ENCODE data around the gene CRHBP.

CRHBP gene

DNA sequence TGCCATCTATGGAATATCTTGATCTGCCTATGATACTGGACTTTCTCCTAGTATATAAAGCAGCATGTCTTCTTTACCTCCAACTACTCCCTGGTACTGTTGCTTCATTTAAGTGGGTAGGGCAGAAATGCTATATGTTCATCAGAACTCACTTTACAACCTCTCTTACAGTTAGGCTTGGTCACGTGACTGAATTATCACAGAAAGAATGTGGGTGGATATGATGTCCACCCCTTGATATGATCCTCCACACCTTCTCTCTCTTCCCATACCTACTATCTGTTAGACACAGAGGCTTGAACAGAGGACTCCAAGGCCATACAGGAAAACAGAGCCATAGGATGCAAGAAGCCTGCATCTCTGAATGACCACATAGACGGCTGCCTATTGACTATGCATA lies 19.8 kb downstream of the CRHBP start:
- TF ChIP-seq RARB (CRISPR knock-in tag; IDR thresholded peaks at IDR 0.05) = no peak
- no peak for TF ChIP-seq GLIS3 (CRISPR knock-in tag; IDR thresholded peaks at IDR 0.05)
- TF ChIP-seq, protein P1, sequence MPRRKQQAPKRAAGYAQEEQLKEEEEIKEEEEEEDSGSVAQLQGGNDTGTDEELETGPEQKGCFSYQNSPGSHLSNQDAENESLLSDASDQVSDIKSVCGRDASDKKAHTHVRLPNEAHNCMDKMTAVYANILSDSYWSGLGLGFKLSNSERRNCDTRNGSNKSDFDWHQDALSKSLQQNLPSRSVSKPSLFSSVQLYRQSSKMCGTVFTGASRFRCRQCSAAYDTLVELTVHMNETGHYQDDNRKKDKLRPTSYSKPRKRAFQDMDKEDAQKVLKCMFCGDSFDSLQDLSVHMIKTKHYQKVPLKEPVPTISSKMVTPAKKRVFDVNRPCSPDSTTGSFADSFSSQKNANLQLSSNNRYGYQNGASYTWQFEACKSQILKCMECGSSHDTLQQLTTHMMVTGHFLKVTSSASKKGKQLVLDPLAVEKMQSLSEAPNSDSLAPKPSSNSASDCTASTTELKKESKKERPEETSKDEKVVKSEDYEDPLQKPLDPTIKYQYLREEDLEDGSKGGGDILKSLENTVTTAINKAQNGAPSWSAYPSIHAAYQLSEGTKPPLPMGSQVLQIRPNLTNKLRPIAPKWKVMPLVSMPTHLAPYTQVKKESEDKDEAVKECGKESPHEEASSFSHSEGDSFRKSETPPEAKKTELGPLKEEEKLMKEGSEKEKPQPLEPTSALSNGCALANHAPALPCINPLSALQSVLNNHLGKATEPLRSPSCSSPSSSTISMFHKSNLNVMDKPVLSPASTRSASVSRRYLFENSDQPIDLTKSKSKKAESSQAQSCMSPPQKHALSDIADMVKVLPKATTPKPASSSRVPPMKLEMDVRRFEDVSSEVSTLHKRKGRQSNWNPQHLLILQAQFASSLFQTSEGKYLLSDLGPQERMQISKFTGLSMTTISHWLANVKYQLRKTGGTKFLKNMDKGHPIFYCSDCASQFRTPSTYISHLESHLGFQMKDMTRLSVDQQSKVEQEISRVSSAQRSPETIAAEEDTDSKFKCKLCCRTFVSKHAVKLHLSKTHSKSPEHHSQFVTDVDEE (CRISPR knock-in tag; IDR thresholded peaks at IDR 0.05) = no peak
- TF ChIP-seq ZC3H10 (CRISPR knock-in tag; IDR thresholded peaks at IDR 0.05) = no peak
- no peak for TF ChIP-seq OSR1 (CRISPR knock-in tag; IDR thresholded peaks at IDR 0.05)
- TF ChIP-seq, protein P2, sequence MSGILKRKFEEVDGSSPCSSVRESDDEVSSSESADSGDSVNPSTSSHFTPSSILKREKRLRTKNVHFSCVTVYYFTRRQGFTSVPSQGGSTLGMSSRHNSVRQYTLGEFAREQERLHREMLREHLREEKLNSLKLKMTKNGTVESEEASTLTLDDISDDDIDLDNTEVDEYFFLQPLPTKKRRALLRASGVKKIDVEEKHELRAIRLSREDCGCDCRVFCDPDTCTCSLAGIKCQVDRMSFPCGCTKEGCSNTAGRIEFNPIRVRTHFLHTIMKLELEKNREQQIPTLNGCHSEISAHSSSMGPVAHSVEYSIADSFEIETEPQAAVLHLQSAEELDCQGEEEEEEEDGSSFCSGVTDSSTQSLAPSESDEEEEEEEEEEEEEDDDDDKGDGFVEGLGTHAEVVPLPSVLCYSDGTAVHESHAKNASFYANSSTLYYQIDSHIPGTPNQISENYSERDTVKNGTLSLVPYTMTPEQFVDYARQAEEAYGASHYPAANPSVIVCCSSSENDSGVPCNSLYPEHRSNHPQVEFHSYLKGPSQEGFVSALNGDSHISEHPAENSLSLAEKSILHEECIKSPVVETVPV (CRISPR knock-in tag; IDR thresholded peaks at IDR 0.05) = no peak
- TF ChIP-seq ZNF70 (CRISPR knock-in tag; IDR thresholded peaks at IDR 0.05) = no peak
- no peak for TF ChIP-seq TCF4 (CRISPR knock-in tag; IDR thresholded peaks at IDR 0.05; ENCODE audit: borderline replicate concordance)
- TF ChIP-seq SNAI2 (CRISPR knock-in tag; IDR thresholded peaks at IDR 0.05) = no peak
- TF ChIP-seq ZFP3 (CRISPR knock-in tag; IDR thresholded peaks at IDR 0.05) = no peak
- TF ChIP-seq PPARA (CRISPR knock-in tag; IDR thresholded peaks at IDR 0.05; ENCODE audit: borderline replicate concordance) = no peak
- ATAC-seq = no peak

DNA sequence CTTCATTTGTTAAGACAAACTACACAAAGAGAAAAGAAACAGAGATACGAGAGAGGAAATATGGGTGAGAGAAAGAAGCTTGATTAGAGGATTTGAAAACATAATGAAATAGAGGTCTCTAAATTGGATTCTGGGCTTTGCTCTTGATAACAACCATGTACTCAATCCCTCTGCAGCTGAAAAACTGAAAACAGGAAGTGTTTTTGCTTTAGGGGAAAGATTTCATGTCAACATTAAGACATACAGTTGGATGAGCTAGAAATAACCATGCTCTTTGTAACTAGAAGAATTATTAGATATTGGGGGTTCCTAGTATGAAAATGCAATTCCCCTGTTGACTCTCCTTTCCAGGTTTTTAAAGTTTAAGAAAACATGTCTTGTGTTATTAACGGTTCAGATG lies 21.9 kb downstream of the CRHBP start:
- no peak for ATAC-seq
- no peak for TF ChIP-seq ESRRG (CRISPR knock-in tag; IDR thresholded peaks at IDR 0.05)
- TF ChIP-seq ISL1 (CRISPR knock-in tag; IDR thresholded peaks at IDR 0.05) = no peak
- no peak for TF ChIP-seq TOX (CRISPR knock-in tag; IDR thresholded peaks at IDR 0.05; ENCODE audit: borderline replicate concordance)
- TF ChIP-seq ZNF565 (CRISPR knock-in tag; conservative IDR thresholded peaks at IDR 0.05; ENCODE audit: low read depth) = no peak

DNA sequence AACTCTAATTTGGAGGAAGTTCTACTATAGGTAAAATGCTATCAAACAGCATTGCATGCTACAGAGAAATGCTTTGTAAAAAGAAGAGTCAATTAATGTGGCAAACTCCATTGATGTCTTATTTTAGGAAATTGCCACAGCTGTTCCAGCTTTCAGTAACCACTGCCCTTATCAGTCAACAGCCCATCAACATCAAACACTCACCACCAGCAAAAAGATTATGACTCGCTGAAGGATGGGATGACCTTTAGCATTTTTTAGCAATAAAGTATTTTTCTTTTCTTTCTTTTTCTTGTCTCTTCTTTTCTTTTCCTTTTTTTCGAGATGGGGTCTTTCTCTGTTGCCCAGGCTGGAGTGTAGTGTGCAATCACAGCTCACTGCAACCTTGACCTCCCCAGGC lies 26.0 kb downstream of the CRHBP start:
- ATAC-seq = no peak
- TF ChIP-seq ZNF70 (CRISPR knock-in tag; IDR thresholded peaks at IDR 0.05) (no peak), ZNF8 (CRISPR knock-in tag; IDR thresholded peaks at IDR 0.05) (no peak), SNAI2 (CRISPR knock-in tag; IDR thresholded peaks at IDR 0.05) (no peak)
- TF ChIP-seq, protein P3, sequence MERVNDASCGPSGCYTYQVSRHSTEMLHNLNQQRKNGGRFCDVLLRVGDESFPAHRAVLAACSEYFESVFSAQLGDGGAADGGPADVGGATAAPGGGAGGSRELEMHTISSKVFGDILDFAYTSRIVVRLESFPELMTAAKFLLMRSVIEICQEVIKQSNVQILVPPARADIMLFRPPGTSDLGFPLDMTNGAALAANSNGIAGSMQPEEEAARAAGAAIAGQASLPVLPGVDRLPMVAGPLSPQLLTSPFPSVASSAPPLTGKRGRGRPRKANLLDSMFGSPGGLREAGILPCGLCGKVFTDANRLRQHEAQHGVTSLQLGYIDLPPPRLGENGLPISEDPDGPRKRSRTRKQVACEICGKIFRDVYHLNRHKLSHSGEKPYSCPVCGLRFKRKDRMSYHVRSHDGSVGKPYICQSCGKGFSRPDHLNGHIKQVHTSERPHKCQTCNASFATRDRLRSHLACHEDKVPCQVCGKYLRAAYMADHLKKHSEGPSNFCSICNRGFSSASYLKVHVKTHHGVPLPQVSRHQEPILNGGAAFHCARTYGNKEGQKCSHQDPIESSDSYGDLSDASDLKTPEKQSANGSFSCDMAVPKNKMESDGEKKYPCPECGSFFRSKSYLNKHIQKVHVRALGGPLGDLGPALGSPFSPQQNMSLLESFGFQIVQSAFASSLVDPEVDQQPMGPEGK (CRISPR knock-in tag; IDR thresholded peaks at IDR 0.05; ENCODE audit: borderline replicate concordance) = no peak

DNA sequence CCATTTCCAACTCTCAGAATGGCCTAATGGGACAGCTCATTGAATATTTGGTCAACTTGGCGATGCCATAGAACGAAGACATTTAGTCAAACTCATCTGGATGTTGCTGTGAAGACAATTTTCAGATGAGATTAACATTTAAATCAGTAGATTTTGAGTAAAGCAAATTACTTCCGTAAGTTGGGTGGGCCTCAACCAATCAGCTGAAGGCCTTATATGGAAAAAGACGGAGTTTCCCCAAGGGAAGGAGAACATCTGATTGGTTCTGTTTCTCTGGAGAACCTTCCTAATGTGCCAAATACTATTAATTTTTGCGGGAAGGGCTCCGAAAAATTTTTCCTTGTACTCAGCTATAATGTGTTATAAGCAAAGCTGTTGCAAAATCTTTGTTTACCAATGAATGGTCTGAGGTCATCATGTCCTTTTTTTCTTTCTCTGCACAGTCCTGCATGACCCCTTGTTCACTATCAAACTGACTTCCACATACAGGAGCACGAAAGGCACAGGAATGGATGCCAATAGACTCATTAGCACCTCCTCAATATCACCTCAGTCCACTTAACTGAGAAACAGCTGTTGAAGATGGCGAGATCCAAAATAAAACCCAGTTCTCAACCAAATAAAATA lies 27.8 kb downstream of the CRHBP start:
- ATAC-seq = no peak
- no peak for TF ChIP-seq ZNF70 (CRISPR knock-in tag; IDR thresholded peaks at IDR 0.05)
- no peak for TF ChIP-seq ISL1 (CRISPR knock-in tag; IDR thresholded peaks at IDR 0.05)
- TF ChIP-seq SNAI2 (CRISPR knock-in tag; IDR thresholded peaks at IDR 0.05) = no peak
- TF ChIP-seq OSR1 (CRISPR knock-in tag; IDR thresholded peaks at IDR 0.05) = no peak
- TF ChIP-seq RARB (CRISPR knock-in tag; IDR thresholded peaks at IDR 0.05) = no peak
- TF ChIP-seq, protein P4, sequence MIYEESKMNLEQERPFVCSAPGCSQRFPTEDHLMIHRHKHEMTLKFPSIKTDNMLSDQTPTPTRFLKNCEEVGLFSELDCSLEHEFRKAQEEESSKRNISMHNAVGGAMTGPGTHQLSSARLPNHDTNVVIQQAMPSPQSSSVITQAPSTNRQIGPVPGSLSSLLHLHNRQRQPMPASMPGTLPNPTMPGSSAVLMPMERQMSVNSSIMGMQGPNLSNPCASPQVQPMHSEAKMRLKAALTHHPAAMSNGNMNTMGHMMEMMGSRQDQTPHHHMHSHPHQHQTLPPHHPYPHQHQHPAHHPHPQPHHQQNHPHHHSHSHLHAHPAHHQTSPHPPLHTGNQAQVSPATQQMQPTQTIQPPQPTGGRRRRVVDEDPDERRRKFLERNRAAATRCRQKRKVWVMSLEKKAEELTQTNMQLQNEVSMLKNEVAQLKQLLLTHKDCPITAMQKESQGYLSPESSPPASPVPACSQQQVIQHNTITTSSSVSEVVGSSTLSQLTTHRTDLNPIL (CRISPR knock-in tag; IDR thresholded peaks at IDR 0.05; ENCODE audit: low read depth) = no peak
- TF ChIP-seq, protein P2 (CRISPR knock-in tag; IDR thresholded peaks at IDR 0.05) = no peak
- no peak for TF ChIP-seq TCF4 (CRISPR knock-in tag; IDR thresholded peaks at IDR 0.05; ENCODE audit: borderline replicate concordance)

Measured in SK-N-SH treated with all-trans-retinoic acid at 6 μM for 48 hours (cell line).